Measurements from ENCODE around the gene ATP10B. TPM values are rescaled to one million over a fixed set of nuclear protein-coding genes. Genes with fewer than 3 reads are reported as not detected.

ATP10B gene
- total and polyA plus RNA-seq, 10 of the 15 experiments (the other 5 are each of a cell fraction or from before 2014, with no cell fraction given) = not detected

- no peak for TF ChIP-seq BCL3 (IDR thresholded peaks at IDR 0.05; ENCODE audit: borderline replicate concordance, insufficient read depth, low read depth, low read length, poor library complexity, severe bottlenecking)
- TF ChIP-seq CREM (IDR thresholded peaks at IDR 0.05; ENCODE audit: low read depth) = no peak
- TF ChIP-seq SREBF1 (IDR thresholded peaks at IDR 0.05; ENCODE audit: low read length) = no peak
- no peak for TF ChIP-seq NFYB (IDR thresholded peaks at IDR 0.05; ENCODE audit: insufficient read depth, low read depth, low read length)
- 0 out of 2 replicates have a peak, but pooled peaks have one; percentile 16 for TF ChIP-seq NBN (IDR thresholded peaks at IDR 0.05)
- TF ChIP-seq NR2C1 (IDR thresholded peaks at IDR 0.05) = no peak
- TF ChIP-seq SKIL (IDR thresholded peaks at IDR 0.05; ENCODE audit: low read depth, poor library complexity, severe bottlenecking) = no peak
- no peak for TF ChIP-seq PML (IDR thresholded peaks at IDR 0.05; ENCODE audit: low read length)
- no peak for TF ChIP-seq SIN3A (IDR thresholded peaks at IDR 0.05; ENCODE audit: low read depth, low read length)
- TF ChIP-seq SP1 (IDR thresholded peaks at IDR 0.05; ENCODE audit: low read depth, low read length) = no peak
- TF ChIP-seq CHD4 (IDR thresholded peaks at IDR 0.05) = no peak
- TF ChIP-seq KLF5 (IDR thresholded peaks at IDR 0.05; ENCODE audit: partially characterized antibody) = no peak
- TF ChIP-seq BCL11A (IDR thresholded peaks at IDR 0.05; ENCODE audit: low read depth, low read length) = no peak
Observed at GRCh38 chr5:160835818-160836528, 16.0 kb downstream of the ATP10B start (continued).

All from GM12878 (cell line).